GM21360 (cell line): ENCODE results near the gene NT5DC3.

Experiments used
- ATAC-seq: cut with Tn5 transposase; IDR thresholded peaks from one replicate; pipeline ENCODE4 v1.9.1; 2021; ENCODE audit warnings: mild to moderate bottlenecking, moderate library complexity; ENCODE audit not compliant: unreplicated experiment

Gene NT5DC3

DNA sequence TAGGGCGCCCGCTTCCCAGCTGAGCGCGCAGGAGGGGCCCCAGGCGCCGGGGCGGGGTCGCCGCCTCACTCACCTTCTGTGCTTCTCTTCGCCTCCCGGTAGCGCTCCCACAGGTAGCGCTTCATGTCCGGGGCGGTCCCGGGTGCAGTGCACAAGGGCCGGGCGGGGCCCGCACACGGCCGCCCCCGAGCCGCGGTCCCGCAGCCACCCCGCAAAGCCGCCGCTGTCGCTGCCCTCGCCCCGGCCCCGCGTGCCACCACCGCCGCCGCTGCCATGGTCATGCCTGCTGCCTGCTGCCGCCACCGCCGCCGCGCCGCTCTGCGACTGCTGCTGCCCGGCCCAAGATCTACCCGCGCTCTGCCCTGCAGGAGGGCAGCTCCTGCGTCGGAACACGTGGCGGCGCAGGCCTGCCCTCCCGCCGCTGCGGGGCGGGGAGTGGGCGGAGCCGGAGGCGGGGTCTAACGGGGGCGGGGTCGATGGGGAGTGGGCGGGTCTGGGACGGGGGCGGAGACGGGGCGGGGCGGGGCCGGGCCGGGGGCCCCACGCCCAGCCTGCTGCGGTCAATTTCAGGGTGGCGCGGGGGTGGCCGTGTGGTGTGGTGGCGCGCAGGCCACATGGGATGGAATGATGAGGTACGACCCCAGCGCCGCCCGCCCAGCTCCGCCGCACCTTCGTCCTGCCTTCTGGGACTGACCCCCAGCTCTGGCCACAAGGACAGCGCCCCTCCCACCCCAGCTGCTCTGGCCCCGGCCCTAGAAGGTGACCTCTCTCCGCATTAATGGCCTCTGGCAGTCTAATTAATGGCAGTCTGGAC lies at the start of gene NT5DC3:
Gene NT5DC3 (minus strand): TSS at position 359 of the 814 bp plus-strand sequence. CDS start 78 bp downstream, at position 281.
- ATAC-seq = peak; percentile 76

DNA sequence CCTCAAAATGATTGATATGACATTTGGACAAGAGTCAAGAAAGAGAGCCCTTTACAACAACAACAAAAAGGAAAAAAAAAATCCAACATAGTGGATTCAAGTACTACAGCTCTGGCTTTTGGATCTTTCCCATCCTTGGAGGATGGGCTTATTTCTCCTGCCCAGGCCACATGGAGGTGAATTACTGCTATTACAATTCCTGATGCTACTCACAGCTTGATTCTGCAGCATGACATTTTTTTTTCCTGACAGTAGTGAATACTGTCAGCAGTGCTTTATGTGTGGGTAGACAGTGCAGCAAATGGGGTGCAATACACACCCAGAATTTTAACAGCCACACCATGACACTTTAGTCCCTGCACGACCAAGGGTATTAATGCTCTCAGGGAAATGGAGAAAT lies 46.7 kb upstream of the NT5DC3 start:
- ATAC-seq = no peak

DNA sequence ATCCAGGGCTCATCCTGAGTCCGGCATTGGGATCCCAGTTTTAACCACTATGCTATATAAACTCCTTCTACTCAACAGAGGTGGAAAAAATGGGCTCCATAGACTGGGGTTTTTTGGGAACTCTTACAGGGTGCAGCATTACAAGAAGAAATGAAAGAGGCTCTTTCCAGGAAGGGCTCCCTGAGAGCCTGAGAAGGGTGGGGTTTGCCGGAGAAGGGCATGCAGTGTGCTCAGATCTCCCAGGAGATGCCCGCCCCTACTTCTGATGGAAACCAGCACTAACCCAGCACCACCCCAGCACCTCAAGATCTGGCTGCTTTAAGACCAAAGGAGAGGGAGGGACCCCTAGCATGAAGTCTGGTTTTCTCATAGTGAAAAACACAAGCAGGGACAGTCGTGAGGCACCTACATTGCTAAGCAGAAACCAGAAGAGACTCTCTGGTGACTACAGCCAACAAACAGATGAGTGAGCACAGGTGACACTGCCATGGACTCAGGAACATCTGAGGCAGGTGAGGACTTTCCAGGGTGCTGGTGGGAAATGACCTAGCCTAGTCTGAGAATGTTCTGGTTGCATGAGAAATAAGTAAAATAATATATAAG lies 45.3 kb upstream of the NT5DC3 start:
- no peak for ATAC-seq

DNA sequence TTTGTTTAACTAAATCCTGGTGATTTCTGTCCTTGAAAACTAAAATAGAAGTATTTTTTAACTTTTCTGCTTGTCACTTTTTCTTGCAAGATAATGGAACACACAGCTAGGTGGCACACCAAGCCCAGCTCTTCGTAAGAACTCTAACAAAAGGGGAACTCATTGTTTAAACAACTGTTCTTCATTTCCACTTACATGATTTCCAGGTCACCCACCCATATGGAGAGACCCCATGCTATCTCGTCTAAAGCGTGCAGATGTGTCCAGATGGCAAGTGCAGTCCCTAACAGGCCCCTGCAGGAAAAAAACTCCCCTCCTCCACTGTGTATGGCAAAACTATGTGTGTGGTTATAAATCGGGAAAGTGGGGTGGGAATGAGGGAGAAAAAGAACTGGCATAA lies 43.3 kb upstream of the NT5DC3 start:
- ATAC-seq = no peak

DNA sequence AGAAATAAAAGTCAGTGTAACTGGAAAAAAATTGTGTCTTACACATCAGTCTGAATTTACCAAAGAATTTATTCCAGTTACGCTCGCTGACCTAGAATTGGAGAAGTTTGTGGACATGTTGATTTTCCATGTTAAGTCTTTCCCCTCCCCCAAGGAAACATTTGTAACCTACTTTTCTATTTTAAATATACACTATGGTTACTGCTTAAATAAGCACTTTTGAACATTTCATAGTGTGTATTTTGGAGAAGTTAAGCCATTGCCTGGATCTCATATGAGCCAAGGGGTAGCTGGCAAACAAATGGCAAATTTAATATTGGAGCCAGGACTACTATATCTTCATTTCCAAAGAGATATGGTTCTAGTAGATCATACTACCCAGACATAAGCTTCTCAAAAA lies 42.9 kb upstream of the NT5DC3 start:
- no peak for ATAC-seq

DNA sequence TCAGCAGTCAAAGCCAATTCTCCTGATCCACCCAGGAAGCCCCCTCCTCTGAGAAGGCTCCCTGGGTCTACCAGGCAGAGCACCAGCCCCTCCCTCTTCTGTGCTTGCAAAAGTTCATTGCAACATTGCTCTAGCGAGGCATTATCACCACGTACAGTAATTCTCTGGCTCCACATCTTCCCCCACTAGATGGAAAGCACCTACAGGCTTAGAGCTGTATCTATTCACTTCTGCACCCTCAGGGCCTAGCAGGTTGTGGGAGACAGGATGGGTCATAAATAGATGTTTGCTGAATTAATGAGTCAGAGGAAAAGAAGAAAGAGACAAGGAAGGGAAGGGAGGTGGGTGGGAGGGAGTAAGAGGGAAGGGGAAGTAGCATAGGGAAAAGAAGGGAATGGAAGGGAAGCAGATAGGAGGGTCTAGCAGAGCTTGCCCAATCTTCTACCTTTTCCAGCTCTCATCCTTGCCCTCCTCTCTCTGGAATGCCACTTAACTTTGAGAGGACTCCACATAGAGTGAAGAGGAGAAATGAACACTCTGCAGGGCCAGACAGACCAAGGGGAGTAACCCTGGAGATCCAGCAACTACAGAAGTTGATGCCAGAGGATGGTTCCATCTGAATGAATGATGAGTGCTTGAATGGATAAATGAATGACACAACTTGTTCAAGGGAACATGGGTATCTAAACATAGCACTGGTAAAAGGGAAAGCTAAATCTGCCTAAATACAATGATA lies 42.0 kb upstream of the NT5DC3 start:
- no peak for ATAC-seq

DNA sequence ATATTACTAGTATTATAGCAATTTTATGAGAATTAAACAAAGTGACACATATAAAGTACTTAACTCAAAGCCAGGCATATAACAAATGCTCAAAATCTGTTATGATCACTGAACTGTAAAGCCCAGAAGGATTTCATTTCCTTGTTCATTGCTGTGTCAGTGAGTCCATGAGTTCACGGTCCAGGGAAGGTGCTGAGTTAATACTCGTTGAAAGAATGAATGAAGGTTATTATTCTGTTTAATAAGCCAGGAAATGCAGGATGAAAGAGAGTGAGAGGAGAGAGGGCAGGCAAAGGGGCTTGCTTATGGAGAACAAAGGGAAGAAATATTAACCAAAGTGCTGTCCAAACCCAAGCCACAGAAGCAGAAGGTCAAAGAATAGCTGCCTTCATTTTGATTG lies 40.2 kb upstream of the NT5DC3 start:
- ATAC-seq = no peak

DNA sequence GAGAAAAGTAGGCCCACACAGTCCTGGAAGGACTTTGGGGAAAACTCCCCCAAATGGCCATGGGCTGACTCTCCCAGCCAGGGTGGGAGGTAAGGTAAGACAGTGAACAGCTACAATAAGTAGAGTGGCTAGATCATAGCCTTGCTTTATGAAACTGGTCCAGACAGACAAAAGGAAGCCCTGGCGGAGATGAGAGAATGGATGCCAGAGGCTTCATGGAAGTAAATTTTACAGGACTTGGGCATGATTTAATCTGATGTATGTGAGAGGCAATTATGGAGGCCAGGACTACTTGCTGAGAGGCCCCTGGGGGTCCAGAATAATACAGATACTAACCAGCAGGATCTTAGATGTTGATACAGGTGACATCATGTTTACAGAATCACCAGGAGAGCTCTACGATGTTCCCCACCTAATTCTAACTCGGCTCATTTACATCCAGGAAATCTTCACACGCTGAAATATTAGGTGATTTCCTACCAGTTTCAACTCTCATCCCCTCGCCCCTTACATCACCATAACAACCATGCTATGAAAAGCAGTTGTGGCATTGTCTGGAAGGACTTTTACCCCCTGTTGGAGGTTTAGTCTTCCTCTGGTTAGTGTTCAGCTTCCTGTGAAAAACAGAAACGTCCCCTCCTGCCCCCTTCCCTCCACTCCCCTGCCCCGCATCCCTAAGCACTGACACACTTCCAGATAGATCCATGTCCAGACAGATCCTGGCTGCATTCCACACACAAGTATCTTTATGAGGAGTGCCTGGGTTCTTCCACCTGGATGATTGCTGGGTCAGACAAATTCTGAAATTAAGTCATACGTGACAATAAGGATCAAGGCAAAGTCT lies 39.5 kb upstream of the NT5DC3 start:
- no peak for ATAC-seq

DNA sequence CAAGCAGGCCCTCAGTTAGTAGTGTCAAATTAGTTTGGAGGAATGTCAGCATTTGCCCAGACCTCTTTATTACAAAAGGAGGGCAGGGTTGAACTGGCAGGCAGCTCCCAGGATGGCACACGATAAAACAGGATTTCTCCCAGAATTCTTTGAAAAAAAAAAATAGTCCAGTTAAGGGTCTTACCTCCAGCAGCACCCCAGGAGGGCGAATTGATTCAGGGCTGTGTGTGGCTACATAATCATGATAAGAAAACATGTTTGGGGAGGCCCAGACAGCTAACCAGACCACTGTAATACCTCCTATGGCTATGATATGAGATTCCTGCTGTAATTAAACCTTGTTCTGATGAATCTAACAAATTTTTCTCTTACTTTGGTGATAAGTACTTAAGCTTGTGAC lies 38.8 kb upstream of the NT5DC3 start:
- no peak for ATAC-seq

DNA sequence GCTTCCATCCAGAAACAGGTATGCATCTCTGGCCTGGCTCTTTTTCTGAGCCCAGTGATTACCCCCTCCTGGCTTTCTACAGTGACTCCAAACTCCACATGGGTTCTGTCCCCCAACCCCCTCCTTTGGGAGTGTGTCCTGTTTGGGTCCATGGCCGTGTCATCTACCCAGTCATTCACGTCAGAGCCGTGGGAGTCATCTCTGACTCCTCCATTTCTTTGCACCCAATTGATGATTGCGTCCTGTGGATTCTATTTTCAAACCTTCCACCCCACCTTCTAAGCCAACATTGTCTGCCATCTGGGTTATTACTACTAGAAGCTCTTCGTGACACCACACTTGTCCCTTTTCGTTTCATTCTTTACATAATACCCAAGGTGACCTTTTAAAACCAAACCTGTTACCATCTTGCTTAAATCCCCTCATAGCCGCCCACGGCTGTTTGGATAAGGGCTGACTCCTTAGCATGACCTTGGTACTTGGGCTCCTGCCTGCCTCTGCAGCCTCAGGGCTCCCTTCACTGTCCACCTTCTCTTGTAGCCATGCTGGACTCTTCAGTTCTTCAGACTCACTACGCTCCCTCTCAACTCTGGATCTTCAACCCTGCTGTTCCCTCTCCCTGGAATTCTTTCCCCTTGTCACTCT lies 38.1 kb upstream of the NT5DC3 start:
- ATAC-seq = no peak

DNA sequence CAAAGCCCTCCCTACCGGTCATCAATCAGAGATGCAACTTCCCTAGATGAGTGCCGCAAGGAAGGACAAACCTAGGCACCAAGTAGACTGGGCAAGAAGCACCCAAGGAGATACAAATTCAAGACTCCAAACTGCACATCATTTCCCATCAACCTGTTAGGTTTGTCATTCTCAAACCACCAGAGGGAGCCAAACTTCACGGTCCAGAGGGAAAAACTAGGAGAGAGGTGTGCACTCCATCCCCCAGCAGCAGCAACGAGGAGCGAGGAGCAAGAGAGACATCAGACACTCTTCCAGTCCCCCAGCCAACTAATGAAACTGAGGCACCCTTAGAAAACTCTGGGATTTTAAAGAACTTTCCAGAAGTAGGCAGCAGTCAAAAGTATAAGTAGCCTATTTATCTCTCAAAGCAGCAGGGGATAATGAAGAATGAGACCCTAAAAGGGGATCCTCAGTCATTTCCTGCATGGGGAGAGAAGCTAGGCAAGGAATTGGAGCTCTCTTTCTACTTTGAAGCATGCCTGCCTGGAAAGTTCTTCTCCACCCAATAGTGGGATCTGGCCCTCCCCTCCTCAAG lies 37.0 kb upstream of the NT5DC3 start:
- ATAC-seq = peak; percentile 50

DNA sequence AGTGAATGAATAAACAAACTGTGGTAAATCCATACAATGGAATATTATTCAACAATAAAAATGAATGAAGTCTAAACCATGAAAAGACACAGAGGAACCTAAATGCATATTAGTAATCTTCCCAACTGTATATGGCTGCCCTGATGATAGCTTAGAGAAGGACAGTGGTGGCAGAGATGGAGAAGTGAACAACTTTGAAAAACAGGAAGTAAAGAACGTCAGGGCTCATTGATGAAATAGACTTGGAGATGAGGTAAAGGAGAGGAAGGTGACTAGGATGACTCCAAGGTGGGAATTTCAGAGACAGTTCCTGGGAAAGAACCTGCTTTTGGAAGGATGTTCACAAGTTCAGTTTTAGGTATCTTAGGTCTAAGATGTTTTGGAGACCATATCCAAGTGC lies 36.3 kb upstream of the NT5DC3 start:
- no peak for ATAC-seq

DNA sequence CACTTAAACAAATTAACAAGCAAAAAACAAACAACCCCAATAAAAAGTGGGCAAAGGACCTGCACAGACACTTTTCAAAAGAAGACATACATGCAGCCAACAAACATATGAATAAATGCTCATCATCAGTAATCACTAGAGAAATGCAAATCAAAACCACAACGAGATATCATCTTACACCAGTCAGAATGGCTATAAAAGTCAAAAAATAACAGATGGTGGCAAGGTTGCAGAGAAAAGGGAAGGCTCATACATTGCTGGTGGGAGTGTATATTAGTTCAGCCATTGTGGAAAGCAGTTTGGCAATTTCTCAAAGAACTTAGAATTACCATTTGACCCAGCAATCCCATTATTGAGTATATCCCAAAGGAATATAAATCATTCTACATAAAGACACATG lies 34.6 kb upstream of the NT5DC3 start:
- ATAC-seq = no peak

DNA sequence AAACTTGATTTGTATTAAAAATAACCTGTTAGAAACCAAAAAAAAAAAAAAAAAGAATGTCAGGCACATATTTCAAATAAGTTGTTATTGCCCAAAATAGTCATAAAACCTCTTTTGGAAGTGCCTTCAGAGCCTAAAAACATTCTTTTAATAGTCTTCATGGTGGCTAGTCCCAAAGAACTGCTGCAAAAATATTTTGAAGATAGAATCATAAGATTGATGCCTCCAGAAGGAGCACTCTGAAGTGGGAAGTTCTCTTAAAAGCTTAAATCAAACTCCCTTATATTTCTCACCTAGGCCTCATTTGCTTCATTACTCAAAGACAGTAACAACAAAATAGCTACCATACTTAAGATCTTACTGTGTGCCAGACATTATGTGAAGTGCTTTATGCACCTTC lies 27.2 kb upstream of the NT5DC3 start:
- no peak for ATAC-seq

DNA sequence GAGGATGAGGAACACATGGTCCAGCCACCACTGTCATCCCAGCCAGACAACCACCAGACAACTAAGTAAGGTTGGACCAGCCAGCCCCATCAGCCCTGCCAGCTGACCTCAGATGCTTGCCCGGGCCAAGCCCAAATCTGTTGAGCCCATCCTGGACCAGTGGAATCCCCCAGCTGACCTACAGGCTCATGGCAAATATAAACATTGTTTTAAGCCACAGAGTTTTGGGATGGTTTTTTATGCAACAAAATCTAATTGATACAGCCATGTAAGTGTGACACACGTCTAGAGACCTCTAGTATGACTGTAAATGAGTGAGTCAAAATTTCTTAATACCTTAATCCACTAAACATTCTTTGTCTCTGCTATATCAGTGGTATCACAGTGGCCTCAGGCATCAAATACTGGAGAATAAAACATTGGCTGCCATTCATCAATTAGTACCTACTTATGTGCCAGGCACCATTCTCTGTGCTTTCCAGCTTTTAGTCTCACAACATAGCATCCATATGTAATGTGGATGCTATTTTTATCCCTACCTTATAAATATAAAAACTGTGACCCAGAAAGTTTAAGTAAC lies 24.2 kb upstream of the NT5DC3 start:
- no peak for ATAC-seq

DNA sequence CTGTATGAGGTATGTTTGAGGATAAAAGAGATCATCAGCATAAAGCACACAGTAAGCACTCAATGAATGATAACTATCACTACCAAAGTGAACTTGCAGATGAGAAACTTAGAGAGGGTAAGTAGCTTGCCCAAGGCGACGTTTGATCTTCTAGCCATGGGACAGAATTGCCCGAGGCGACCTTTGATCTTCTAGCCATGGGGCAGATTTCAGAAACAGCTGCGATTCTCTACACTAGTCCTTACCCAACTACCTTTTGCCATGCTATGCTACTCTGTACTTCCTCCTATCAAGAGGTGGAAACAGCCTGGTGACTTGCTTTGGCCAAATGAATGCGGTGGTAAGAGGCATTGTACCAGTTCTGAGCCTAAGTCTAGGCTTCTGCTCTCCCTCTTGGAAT lies 23.7 kb upstream of the NT5DC3 start:
- no peak for ATAC-seq

DNA sequence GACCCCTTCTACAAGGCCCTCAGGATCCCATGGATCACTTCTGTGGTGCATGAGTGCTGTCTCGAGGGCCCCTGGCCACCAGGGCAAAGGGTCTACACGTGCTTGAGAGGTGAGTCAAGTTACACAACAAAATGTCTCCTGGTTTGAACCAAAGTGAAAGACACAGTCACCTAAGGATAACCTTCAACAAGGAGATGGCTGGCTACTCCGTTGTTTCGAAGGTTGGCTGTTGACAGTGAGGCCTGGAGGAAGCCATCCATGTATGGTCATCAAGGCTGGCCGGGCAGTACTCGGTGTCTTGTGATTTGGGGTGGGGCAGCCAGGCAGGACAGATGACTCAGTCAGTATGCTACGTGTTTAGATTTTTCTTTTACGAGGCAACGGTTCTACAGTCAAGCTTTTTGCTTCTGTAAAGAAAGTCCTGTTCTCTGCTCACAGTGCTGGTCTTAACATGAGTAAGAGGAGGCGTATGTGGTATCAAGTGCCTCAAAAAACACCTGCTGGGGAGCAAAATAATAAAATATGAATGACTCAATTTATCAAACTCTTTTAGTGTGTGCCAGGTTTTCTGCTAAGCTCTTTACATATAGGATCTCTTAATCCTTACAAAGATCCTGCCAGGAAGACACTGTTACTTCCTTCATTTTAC lies 18.0 kb upstream of the NT5DC3 start:
- ATAC-seq = no peak

DNA sequence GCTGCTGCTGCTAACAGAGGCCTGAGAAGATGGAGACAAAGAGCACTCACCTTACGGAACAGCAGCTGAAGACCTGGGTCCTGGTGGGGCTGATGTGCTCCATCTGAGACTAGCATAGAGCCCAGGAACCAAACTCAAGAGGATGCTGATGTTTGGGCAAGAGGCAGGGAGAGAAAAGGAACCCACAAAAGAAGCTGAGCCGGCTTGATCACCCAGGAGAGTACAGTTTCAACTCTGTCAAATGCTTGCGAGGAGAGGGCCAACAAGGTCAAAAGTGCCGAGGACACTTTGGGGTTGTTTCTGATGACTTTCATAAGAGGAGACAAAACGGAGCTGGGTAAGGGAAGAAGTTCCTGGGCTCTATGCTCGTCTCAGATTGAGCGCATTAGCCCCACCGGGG lies 17.3 kb upstream of the NT5DC3 start:
- ATAC-seq = no peak

DNA sequence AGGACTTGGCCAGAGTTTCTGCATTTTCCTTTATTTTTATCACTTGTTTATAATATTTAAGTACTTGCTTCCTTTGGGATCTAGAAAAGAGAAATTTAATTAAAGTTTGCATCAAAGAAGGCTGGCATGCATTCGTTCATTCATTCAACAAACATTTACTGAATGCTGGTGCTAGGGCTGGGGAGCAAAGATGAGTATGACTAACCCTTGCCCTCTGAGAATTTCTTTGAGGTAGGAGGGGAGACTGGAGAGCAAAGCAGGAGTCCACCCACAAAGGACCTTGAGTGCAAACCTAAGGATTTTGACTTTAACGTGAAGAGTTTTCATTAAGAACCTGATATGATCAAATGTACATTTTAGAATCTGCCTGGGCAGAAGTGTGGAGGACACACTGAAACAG lies 16.1 kb upstream of the NT5DC3 start:
- ATAC-seq = no peak
